GM12865 (cell line): ENCODE measurements around the gene CDH23.

Experiments used
- DNase-seq: peaks from one replicate; pipeline ENCODE4 v3.0.0; 2010; ENCODE audit warnings: low read depth
- H3K4me3 ChIP-seq: 2 replicates; pipeline ENCODE4 v1.5.1; 2011; ENCODE audit warnings: mild to moderate bottlenecking, low read depth, low read length, control low read depth
- TF ChIP-seq, protein P1 (sequence below): IDR thresholded peaks from 2 replicates; pipeline ENCODE4 v1.5.1; 2011; ENCODE audit warnings: low read length, control low read depth, low read depth, inconsistent platforms; ENCODE audit not compliant: insufficient read depth; ENCODE audit errors: missing control alignments

CDH23 gene

DNA sequence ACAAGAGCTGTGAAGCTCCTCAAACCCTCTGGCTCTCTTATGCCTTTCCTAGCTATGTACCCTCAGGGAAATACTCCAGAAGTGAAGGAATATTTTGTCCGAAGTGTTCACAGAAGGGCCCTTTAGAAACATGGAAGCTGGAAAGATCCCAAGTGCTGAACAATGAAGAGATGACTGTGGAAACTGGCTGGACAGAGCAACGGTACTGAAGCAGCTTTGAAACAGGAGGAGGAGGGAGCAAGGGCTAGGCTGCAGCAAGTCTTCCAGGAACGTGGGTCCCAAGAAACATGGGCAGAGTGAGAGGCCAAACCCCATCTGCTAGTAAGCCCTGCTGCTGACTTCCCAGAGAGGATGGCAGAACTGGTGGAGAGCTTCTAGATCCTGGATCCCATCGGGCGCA, 457.3 kb downstream of the CDH23 start:
- DNase-seq: no peak
- TF ChIP-seq, protein P1, sequence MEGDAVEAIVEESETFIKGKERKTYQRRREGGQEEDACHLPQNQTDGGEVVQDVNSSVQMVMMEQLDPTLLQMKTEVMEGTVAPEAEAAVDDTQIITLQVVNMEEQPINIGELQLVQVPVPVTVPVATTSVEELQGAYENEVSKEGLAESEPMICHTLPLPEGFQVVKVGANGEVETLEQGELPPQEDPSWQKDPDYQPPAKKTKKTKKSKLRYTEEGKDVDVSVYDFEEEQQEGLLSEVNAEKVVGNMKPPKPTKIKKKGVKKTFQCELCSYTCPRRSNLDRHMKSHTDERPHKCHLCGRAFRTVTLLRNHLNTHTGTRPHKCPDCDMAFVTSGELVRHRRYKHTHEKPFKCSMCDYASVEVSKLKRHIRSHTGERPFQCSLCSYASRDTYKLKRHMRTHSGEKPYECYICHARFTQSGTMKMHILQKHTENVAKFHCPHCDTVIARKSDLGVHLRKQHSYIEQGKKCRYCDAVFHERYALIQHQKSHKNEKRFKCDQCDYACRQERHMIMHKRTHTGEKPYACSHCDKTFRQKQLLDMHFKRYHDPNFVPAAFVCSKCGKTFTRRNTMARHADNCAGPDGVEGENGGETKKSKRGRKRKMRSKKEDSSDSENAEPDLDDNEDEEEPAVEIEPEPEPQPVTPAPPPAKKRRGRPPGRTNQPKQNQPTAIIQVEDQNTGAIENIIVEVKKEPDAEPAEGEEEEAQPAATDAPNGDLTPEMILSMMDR: no peak
- no peak overlapping the region for H3K4me3 ChIP-seq

DNA sequence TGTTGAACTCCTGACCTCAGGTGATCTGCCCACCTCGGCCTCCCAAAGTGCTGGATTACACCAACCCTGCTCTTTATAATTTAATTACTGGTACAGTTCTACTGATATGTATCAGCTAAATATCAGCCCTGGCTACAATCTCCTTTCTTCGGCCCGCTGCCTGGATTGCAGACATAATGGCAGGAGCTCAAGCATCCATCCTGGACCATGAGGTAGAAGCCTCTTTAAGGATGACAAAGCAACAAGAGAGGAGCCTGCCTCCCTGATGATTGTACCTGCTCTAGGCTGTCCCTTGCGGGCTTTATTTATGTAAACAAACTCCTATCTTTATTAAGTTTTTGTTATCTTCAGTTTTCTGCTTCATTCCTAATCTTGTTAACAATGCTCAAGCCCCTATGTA, 459.9 kb downstream of the CDH23 start:
- TF ChIP-seq, protein P1: no peak
- no peak for DNase-seq
- no peak overlapping the region for H3K4me3 ChIP-seq

DNA sequence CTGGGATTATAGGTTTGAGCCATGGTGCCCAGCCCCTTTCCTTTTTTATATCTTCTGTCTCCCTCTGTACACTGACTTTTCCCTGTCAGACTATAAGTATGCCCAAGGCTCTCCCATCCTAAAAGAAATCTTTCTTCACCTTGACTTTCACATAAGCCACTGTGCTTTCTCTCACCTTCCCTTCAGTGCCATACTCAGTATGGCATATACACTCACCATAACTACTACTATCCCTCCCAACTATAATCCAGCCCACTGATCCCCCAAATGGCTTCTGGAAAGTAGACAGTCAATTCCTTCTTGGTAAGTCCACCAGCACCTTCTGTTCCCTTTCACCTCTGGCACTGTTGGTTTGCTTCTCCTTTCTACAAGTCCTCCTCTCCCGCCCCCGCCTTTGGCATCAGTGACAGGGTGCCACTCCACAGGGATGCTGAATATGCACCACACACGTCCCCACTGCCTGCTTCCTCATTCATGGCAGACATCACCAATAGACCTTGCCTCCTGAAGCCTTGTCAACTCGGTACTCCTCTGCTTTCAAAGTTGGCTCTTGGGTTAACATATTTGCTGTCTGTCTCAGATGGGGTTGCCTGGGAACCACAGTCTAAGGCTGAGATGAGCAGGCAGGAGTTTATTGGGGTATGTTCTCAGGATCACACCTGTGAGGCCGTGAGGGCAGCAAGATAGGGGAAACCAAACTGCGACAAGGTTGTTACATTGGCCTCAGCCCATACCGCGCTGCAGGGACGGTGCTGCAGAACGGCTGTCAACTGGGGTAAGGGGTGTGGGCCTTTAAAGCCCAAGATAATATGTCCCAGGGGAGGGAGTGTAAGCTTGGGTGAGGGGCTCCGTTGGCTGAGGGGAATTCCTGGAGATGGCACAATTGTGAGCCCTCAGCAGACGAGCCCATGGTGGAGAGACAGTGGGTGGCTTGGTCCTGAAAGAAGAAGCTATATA, 461.5 kb downstream of the CDH23 start:
- no peak overlapping the region for H3K4me3 ChIP-seq
- no peak for DNase-seq
- TF ChIP-seq, protein P1: no peak

GRCh38 chr10:71860243-71861029, 463.7 kb downstream of the CDH23 start:
- H3K4me3 ChIP-seq: no peak overlapping the region

DNA sequence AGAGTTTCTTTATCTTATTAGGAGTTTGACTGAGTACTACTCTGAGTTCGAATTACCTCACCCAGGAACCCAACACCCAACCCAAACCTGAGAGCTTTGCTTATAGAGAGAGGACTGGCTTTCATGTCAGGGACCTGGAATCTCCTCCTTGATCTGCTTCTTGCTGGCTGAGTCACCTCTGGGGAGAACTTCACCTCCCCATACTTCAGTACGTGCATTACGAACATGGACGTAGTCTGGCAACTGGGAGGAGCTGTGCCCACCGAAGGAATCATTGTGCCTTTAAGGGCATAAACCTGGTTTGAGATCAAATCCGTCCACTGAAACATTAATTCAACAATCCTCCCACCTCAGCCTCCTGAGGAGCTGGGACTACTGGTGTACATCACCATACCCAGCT, 466.5 kb downstream of the CDH23 start:
- DNase-seq: no peak
- TF ChIP-seq, protein P1: no peak
- no peak overlapping the region for H3K4me3 ChIP-seq

More at GRCh38 chr10:71860243-71861029, 463.7 kb downstream of the CDH23 start:
- TF ChIP-seq, protein P1: no peak
- peak; percentile 67 for DNase-seq

GRCh38 chr10:71864911-71865361, 468.2 kb downstream of the CDH23 start:
- H3K4me3 ChIP-seq: no peak overlapping the region
- TF ChIP-seq, protein P1: no peak
- DNase-seq: no peak
